GM12865 (cell line): ENCODE measurements around the gene PPY.

Experiments
- DNase-seq: peaks from one replicate; pipeline ENCODE4 v3.0.0; 2010; ENCODE audit warnings: low read depth
- H3K4me3 ChIP-seq: 2 replicates; pipeline ENCODE4 v1.5.1; 2011; ENCODE audit warnings: mild to moderate bottlenecking, low read depth, low read length, control low read depth
- CTCF ChIP-seq: IDR thresholded peaks from 2 replicates; pipeline ENCODE4 v1.5.1; 2011; ENCODE audit warnings: low read length, control low read depth, low read depth, inconsistent platforms; ENCODE audit not compliant: insufficient read depth; ENCODE audit errors: missing control alignments

The PPY gene

GRCh38 chr17:43891851-43892646, 50.2 kb downstream of the PPY start:
- H3K4me3 ChIP-seq, result no peak overlapping the region
- TF ChIP-seq CTCF, result no peak
- no peak for DNase-seq
